H9 (cell line): ENCODE measurements around the gene SNX5. TPM values are rescaled to one million over a fixed set of nuclear protein-coding genes. Genes with fewer than 3 reads are reported as not detected.

Experiments
- DNase-seq: peaks from one replicate; pipeline ENCODE4 v3.0.0-alpha.2; 2017
- H2AFZ ChIP-seq: one replicate; pipeline ENCODE4 v1.6.1; 2013; ENCODE audit warnings: mild to moderate bottlenecking, low read length, control low read depth, moderate library complexity
- H2AK5ac ChIP-seq: 2 replicates; pipeline ENCODE4 v1.6.1; 2013; ENCODE audit warnings: low read length, control low read depth, mixed read lengths; ENCODE audit not compliant: insufficient read length
- H2BK120ac ChIP-seq: one replicate; pipeline ENCODE4 v1.6.1; 2013; ENCODE audit warnings: low read depth, mild to moderate bottlenecking, low read length, control low read depth, inconsistent platforms; ENCODE audit not compliant: poor library complexity, severe bottlenecking
- H2BK12ac ChIP-seq: 2 replicates; pipeline ENCODE4 v1.6.1; 2013; ENCODE audit warnings: low read length, control low read depth, mixed read lengths, low read depth; ENCODE audit not compliant: insufficient read length
- H2BK15ac ChIP-seq: 2 replicates; pipeline ENCODE4 v1.6.1; 2013; ENCODE audit warnings: low read depth, low read length, control low read depth
- H2BK20ac ChIP-seq: one replicate; pipeline ENCODE4 v1.6.1; 2013; ENCODE audit warnings: low read depth, mild to moderate bottlenecking, low read length, control low read depth, inconsistent platforms; ENCODE audit not compliant: poor library complexity, severe bottlenecking
- H2BK5ac ChIP-seq: 2 replicates; pipeline ENCODE4 v1.6.1; 2013; ENCODE audit warnings: low read length, control low read depth, mixed read lengths; ENCODE audit not compliant: insufficient read length
- H3K14ac ChIP-seq: 2 replicates; pipeline ENCODE4 v1.6.1; 2013; ENCODE audit warnings: low read length, control low read depth; ENCODE audit not compliant: insufficient read depth
- H3K18ac ChIP-seq: 2 replicates; pipeline ENCODE4 v1.6.1; 2013; ENCODE audit warnings: low read depth, mild to moderate bottlenecking, mixed read lengths, low read length, control low read depth; ENCODE audit not compliant: insufficient read length
- H3K23ac ChIP-seq: 2 replicates; pipeline ENCODE4 v1.6.1; 2013; ENCODE audit warnings: low read length, control low read depth, mixed read lengths, low read depth; ENCODE audit not compliant: insufficient read length
- H3K23me2 ChIP-seq: 2 replicates; pipeline ENCODE4 v1.6.1; 2013; ENCODE audit warnings: low read depth, mild to moderate bottlenecking, mixed read lengths, low read length, control low read depth; ENCODE audit not compliant: insufficient read length, poor library complexity, severe bottlenecking
- H3K27ac ChIP-seq: 2 replicates; pipeline ENCODE4 v1.5.1; 2013; ENCODE audit warnings: low read length, control low read depth, mixed read lengths, low read depth; ENCODE audit not compliant: insufficient read length
- H3K27me3 ChIP-seq: 2 replicates; pipeline ENCODE4 v1.6.1; 2013; ENCODE audit warnings: low read length, control low read depth, inconsistent platforms; ENCODE audit not compliant: insufficient read depth
- H3K4ac ChIP-seq: 2 replicates; pipeline ENCODE4 v1.6.1; 2013; ENCODE audit warnings: low read depth, mild to moderate bottlenecking, control low read depth, inconsistent platforms, low read length, moderate library complexity
- H3K4me1 ChIP-seq: 2 replicates; pipeline ENCODE4 v1.6.1; 2013; ENCODE audit warnings: low read length, control low read depth, inconsistent platforms; ENCODE audit not compliant: insufficient read depth
- H3K4me2 ChIP-seq: 2 replicates; pipeline ENCODE4 v1.6.1; 2013; ENCODE audit warnings: low read length, control low read depth, mixed read lengths; ENCODE audit not compliant: insufficient read length, insufficient read depth
- H3K56ac ChIP-seq: 2 replicates; pipeline ENCODE4 v1.6.1; 2013; ENCODE audit warnings: low read depth, mild to moderate bottlenecking, mixed read lengths, low read length, control low read depth; ENCODE audit not compliant: insufficient read length
- H3K79me1 ChIP-seq: 2 replicates; pipeline ENCODE4 v1.6.1; 2013; ENCODE audit warnings: low read depth, mild to moderate bottlenecking, moderate library complexity, low read length, control low read depth, inconsistent platforms; ENCODE audit not compliant: insufficient read depth, poor library complexity, severe bottlenecking
- H3K79me2 ChIP-seq: 2 replicates; pipeline ENCODE4 v1.6.1; 2013; ENCODE audit warnings: low read length, control low read depth, inconsistent platforms; ENCODE audit not compliant: insufficient read depth
- H3K9ac ChIP-seq: 2 replicates; pipeline ENCODE4 v1.6.1; 2013; ENCODE audit warnings: low read length, control low read depth, mixed read lengths; ENCODE audit not compliant: insufficient read length; ENCODE audit errors: extremely low read depth
- H3K9me3 ChIP-seq: one replicate; pipeline ENCODE4 v1.6.1; 2013; ENCODE audit warnings: low read depth, low read length, inconsistent platforms; ENCODE audit not compliant: control insufficient read depth
- H3T11ph ChIP-seq: one replicate; pipeline ENCODE4 v1.6.1; 2013; ENCODE audit warnings: mild to moderate bottlenecking, low read length, control low read depth, inconsistent platforms
- H4K20me1 ChIP-seq: one replicate; pipeline ENCODE4 v1.6.1; 2013; ENCODE audit not compliant: control insufficient read depth, insufficient read length, insufficient read depth
- H4K5ac ChIP-seq: 2 replicates; pipeline ENCODE4 v1.6.1; 2013; ENCODE audit warnings: low read depth, mild to moderate bottlenecking, mixed read lengths, low read length, control low read depth; ENCODE audit not compliant: insufficient read length
- H4K8ac ChIP-seq: replicated peaks from 2 replicates; pipeline ENCODE4 v1.6.1; 2013; ENCODE audit warnings: low read length, control low read depth, mixed read lengths, low read depth; ENCODE audit not compliant: insufficient read length
- H4K91ac ChIP-seq: 2 replicates; pipeline ENCODE4 v1.6.1; 2013; ENCODE audit warnings: low read depth, mild to moderate bottlenecking, moderate library complexity, mixed read lengths, low read length, control low read depth; ENCODE audit not compliant: insufficient read length
- H3K27ac Mint-ChIP-seq, 3 experiments: 2 replicates in 2 of 3; 3 replicates in 1 of 3; pipeline ENCODE4 v1.8.0; 2020 to 2021; ENCODE audit warnings: mixed read lengths in 3 of 3, mild to moderate bottlenecking in 1 of 3, moderate library complexity in 1 of 3
- H3K27me3 Mint-ChIP-seq: 2 replicates; pipeline ENCODE4 v1.8.0; 2021; ENCODE audit warnings: low read depth, mild to moderate bottlenecking, moderate library complexity, mixed read lengths
- H3K36me3 Mint-ChIP-seq, 3 experiments: 2 replicates in 2 of 3; 3 replicates in 1 of 3; pipeline ENCODE4 v1.8.0; 2020 to 2021; ENCODE audit warnings: low read depth in 3 of 3, mixed read lengths in 3 of 3; ENCODE audit not compliant: insufficient read depth in 1 of 3
- H3K4me1 Mint-ChIP-seq, 2 experiments: 2 replicates each; pipeline ENCODE4 v1.8.0; 2020; ENCODE audit warnings: mixed read lengths in 2 of 2
- H3K4me3 Mint-ChIP-seq, 2 experiments: 2 replicates in 1 of 2; 3 replicates in 1 of 2; pipeline ENCODE4 v1.8.0; 2020 to 2021; ENCODE audit warnings: mild to moderate bottlenecking in 2 of 2, mixed read lengths in 2 of 2, moderate library complexity in 1 of 2
- H3K9me3 Mint-ChIP-seq, 2 experiments: 2 replicates in 1 of 2; 3 replicates in 1 of 2; pipeline ENCODE4 v1.8.0; 2020; ENCODE audit warnings: mild to moderate bottlenecking in 2 of 2, mixed read lengths in 2 of 2, moderate library complexity in 1 of 2
- CTCF ChIP-seq: fragments of 200-600 bp; sonication (generic); conservative IDR thresholded peaks from 3 replicates; pipeline ENCODE4 v1.8.0; 2021; ENCODE audit warnings: antibody characterized with exemption, mild to moderate bottlenecking
- WGBS: extraction: QIAGEN DNeasy Blood & Tissue Kit; methylation state at CpG from one replicate; pipeline ENCODE4 v1.1.7; 2013; ENCODE audit warnings: missing lambda C conversion rate, low lambda C conversion rate, mixed read lengths; ENCODE audit not compliant: insufficient read length; ENCODE audit errors: extremely low coverage; 5-methylcytosine and 5-hydroxymethylcytosine counted together
- total RNA-seq: library from RNA; stranded (reverse); gene quantifications from 2 replicates; pipeline ENCODE4 v1.2.1, GENCODE V29; 2021

Gene SNX5
- total RNA-seq, 1 experiment from 2014 or later: 194 TPM

DNA sequence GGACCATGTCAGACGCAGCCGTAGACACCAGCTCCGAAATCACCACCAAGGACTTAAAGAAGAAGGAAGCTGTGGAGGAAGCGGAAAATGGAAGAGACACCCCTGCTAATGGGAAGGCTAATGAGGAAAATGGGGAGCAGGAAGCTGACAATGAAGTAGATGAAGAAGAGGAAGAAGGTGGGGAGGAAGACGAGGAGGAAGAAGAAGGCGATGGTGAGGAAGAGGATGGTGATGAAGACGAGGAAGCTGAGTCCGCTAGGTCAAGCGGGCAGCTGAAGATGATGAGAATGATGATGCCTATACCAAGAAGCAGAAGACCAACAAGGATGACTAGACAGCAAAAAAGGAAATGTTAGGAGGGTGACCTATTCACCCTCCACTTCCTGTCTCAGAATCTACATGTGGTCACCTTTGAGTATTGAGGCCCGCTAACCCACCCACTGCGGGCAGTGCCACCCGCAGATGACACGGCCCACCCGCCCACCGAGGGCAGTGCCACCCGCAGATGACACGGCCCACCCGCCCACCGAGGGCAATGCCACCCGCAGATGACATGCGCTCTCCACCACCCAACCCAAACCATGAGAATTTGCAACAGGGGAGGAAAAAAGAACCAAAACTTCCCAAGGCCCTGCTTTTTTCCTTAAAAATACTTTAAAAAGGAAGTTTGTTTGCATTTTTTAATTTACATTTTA is 43.5 kb upstream of the SNX5 start:
- no peak overlapping the region for H3K4ac ChIP-seq
- no peak for TF ChIP-seq CTCF
- DNase-seq: no peak
- H4K8ac ChIP-seq: no peak overlapping the region
- no peak overlapping the region for H2AFZ ChIP-seq
- H3K4me1 Mint-ChIP-seq: peaks cover 2 to 7% of the 10 kb centered on the region in 2 experiments; a peak in 2 of 4 replicates
- H3K14ac ChIP-seq: no peak overlapping the region
- H2BK5ac ChIP-seq: no peak overlapping the region
- H2BK15ac ChIP-seq: no peak overlapping the region
- no peak overlapping the region for H3K23ac ChIP-seq
- H3K4me2 ChIP-seq: no peak overlapping the region
- H3K4me1 ChIP-seq: no peaks in the 10 kb centered on the region
- no peaks in the 10 kb centered on the region for H3K79me1 ChIP-seq
- H3K36me3 Mint-ChIP-seq: peaks cover 7 to 11% (median 8%) of the 10 kb centered on the region in 3 experiments; a peak in 6 of 7 replicates
- no peak overlapping the region for H4K91ac ChIP-seq
- no peaks in the 10 kb centered on the region for H3K27me3 ChIP-seq
- peaks cover 5 to 9% of the 10 kb centered on the region in 2 experiments for H3K9me3 Mint-ChIP-seq
- no peaks in the 10 kb centered on the region for H3K79me2 ChIP-seq
- WGBS: 100% methylated on average over 3 of the region's 21 CpGs
- no peaks in the 10 kb centered on the region for H3K9me3 ChIP-seq
- H2AK5ac ChIP-seq: no peak overlapping the region
- no peaks in the 10 kb centered on the region for H3K27me3 Mint-ChIP-seq
- H3K4me3 Mint-ChIP-seq: no peak overlapping the region
- H2BK12ac ChIP-seq: no peak overlapping the region
- no peak overlapping the region for H3T11ph ChIP-seq
- H3K27ac ChIP-seq: no peak overlapping the region
- H4K20me1 ChIP-seq: no peaks in the 10 kb centered on the region
- no peak overlapping the region for H3K18ac ChIP-seq
- no peak overlapping the region for H4K5ac ChIP-seq
- H3K56ac ChIP-seq: no peak overlapping the region
- H3K23me2 ChIP-seq: no peaks in the 10 kb centered on the region
- no peak overlapping the region for H3K9ac ChIP-seq
- no peak overlapping the region for H2BK20ac ChIP-seq
- no peak overlapping the region for H2BK120ac ChIP-seq
- H3K27ac Mint-ChIP-seq: no peak overlapping the region
